ENCODE data around the gene OR5H15.
"Not testable (repeated sequence)": the region's sequence is repeated elsewhere in the genome, so short reads cannot be mapped to it uniquely, and the experiment has no call there.

Gene OR5H15

DNA sequence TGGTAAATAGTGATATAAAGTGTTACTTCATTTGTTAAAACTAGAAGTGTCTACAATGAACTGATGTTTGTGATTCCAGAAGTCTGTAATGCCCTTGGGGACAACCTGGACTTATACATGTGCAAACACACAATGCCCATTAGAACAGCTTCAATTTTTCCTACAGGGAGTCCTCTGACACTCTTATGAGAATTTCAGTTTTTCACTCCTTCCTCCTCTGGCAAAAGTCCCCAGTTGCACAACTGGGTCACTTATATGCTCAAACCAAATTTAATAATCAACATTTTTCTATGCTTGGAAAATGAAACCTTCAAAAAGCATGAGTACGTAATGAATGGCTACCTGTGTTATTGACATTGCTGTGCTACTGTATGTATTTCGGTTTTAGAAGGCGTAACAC lies at the start of gene OR5H15:
Gene OR5H15 (plus strand): TSS at position 301 of the 400 bp plus-strand sequence. CDS start 2,004 bp downstream, outside the sequence.
- H3K36me3 ChIP-seq (ENCODE audit: control insufficient read depth in 1 of 2, insufficient read depth in 2 of 2, low read length in 2 of 2): no peaks in the 10 kb centered on the region
- no peak within 1 kb of the TSS for H3K4me3 ChIP-seq (ENCODE audit: low read depth in 1 of 2, low read length in 2 of 2)
- no peaks in the 10 kb centered on the region for H3K9me3 ChIP-seq (ENCODE audit: control insufficient read depth in 1 of 2, low read length in 2 of 2)
- H3K27ac ChIP-seq (ENCODE audit: low read length): no peak within 1 kb of the TSS
- H3K4me1 ChIP-seq (ENCODE audit: control insufficient read depth in 1 of 2, insufficient read depth in 2 of 2, low read length in 2 of 2): no peaks in the 10 kb centered on the region
- no peaks in the 10 kb centered on the region for H3K27me3 ChIP-seq (ENCODE audit: low read depth, low read length)

DNA sequence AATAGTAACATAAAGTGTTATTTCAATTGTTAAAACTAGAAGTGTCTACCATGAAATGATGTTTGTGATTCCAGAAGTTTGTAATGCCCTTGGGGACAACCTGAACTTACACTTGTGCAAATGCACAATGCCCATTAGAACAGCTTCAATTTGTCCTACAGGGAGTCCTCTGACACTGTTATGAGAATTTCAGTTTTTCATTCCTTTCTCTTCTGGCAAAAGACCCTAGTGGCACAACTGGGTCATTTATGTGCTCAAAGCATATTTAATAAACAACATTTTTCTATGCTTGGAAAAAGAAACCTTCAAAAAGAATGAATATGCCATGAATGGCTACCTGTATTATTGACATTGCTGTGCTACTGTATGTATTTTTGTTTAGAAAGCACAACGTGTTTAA lies 36.1 kb upstream of the OR5H15 start, which contains the start of gene OR5H1:
Gene OR5H1 (plus strand): TSS at position 301 of the 400 bp plus-strand sequence. CDS start 1,977 bp downstream, outside the sequence.
- no peak within 1 kb of the TSS for H3K4me3 ChIP-seq (ENCODE audit: low read depth in 1 of 2, low read length in 2 of 2)
- no peaks in the 10 kb centered on the region for H3K36me3 ChIP-seq (ENCODE audit: control insufficient read depth in 1 of 2, insufficient read depth in 2 of 2, low read length in 2 of 2)
- H3K4me1 ChIP-seq (ENCODE audit: control insufficient read depth in 1 of 2, insufficient read depth in 2 of 2, low read length in 2 of 2): no peaks in the 10 kb centered on the region
- no peak within 1 kb of the TSS for H3K27ac ChIP-seq (ENCODE audit: low read length)
- no peaks in the 10 kb centered on the region for H3K9me3 ChIP-seq (ENCODE audit: control insufficient read depth in 1 of 2, low read length in 2 of 2)
- H3K27me3 ChIP-seq (ENCODE audit: low read depth, low read length): no peaks in the 10 kb centered on the region

DNA sequence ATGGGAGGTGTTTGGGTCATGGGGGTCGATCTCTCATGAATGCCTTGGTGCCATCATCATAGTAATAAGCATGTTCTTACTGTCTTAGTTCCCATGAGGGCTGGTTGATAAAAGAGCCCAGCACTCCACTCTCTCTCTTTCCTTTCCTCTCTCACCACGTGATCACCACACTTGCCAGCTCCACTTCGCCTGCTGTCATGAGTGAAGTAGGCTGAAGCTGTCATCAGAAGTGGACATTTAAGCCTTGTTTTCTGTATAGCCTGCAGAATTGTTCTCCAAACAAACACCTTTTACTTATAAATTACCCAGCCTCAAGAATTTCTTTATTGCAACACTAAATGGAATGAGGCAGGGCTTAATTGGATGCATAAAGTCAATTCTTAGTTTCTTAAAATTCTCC lies 29.9 kb upstream of the OR5H15 start:
- Histone ChIP-seq H3K4me1 (ENCODE audit: control insufficient read depth in 1 of 2, insufficient read depth in 2 of 2, low read length in 2 of 2) (no peaks in the 10 kb centered on the region), H3K9me3 (ENCODE audit: control insufficient read depth in 1 of 2, low read length in 2 of 2) (no peaks in the 10 kb centered on the region), H3K27me3 (ENCODE audit: low read depth, low read length) (no peaks in the 10 kb centered on the region), H3K36me3 (ENCODE audit: control insufficient read depth in 1 of 2, insufficient read depth in 2 of 2, low read length in 2 of 2) (no peaks in the 10 kb centered on the region), H3K27ac (ENCODE audit: low read length) (no peak overlapping the region), H3K4me3 (ENCODE audit: low read depth in 1 of 2, low read length in 2 of 2) (no peak overlapping the region)

DNA sequence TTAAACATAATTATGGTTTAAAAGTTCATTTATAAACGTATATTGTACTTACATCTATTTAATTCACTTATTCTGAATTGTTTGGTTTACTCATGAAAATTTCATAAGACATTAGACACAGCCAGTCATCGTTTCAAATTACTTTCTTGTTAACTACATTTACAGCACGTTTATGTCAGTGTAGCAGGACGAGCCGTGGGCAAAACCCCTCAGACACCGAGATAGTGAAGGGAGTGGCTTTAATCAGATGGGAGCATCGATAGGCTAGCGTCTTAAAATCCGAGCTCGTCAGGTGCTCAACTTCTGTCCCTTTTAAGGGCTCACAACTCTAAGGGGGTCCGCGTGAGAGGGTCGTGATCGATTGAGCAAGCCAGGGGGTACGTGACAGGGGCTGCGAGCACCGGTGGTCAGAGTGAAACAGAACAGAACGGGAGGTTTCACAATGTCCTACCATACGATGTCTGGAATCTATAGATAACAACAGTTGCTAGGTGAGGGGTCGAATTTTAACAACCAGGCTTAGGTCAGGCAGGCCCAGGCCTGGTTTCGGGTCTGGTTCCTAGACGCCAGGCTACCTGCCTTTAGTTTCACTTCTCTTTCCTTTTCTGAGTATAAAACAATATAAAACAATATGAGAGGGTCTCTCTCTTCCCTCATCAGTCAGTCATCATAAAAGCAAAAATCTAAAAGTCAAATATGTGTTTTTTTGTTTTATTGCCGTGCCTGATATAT lies 28.5 kb upstream of the OR5H15 start:
- not testable (repeated sequence) for H3K27ac ChIP-seq (ENCODE audit: low read length); H3K4me1 ChIP-seq (ENCODE audit: control insufficient read depth in 1 of 2, insufficient read depth in 2 of 2, low read length in 2 of 2); H3K9me3 ChIP-seq (ENCODE audit: control insufficient read depth in 1 of 2, low read length in 2 of 2); H3K36me3 ChIP-seq (ENCODE audit: control insufficient read depth in 1 of 2, insufficient read depth in 2 of 2, low read length in 2 of 2); H3K4me3 ChIP-seq (ENCODE audit: low read depth in 1 of 2, low read length in 2 of 2); H3K27me3 ChIP-seq (ENCODE audit: low read depth, low read length)

DNA sequence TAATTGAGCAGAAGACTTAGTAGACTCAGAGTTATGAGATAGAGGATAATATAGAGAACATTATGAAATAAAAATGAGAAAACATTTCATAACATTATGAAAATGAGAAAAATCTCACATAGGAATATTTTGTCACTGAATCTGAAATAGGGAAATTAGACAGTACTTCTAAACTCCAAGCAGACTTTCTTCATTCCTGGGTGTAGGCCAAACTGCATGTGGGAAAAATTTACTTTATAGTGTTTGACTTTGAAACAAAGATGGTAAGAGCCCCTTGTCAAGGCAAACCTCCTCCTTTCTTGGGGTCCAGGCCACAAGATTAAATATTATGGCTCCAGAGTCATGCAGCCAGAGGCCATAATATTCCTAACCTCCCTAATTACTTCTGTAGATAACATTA lies 26.0 kb upstream of the OR5H15 start:
- no peaks in the 10 kb centered on the region for H3K27me3 ChIP-seq (ENCODE audit: low read depth, low read length)
- H3K27ac ChIP-seq (ENCODE audit: low read length): no peak overlapping the region
- H3K36me3 ChIP-seq (ENCODE audit: control insufficient read depth in 1 of 2, insufficient read depth in 2 of 2, low read length in 2 of 2): no peaks in the 10 kb centered on the region
- H3K9me3 ChIP-seq (ENCODE audit: control insufficient read depth in 1 of 2, low read length in 2 of 2): no peaks in the 10 kb centered on the region
- no peak overlapping the region for H3K4me3 ChIP-seq (ENCODE audit: low read depth in 1 of 2, low read length in 2 of 2)
- no peaks in the 10 kb centered on the region for H3K4me1 ChIP-seq (ENCODE audit: control insufficient read depth in 1 of 2, insufficient read depth in 2 of 2, low read length in 2 of 2)

DNA sequence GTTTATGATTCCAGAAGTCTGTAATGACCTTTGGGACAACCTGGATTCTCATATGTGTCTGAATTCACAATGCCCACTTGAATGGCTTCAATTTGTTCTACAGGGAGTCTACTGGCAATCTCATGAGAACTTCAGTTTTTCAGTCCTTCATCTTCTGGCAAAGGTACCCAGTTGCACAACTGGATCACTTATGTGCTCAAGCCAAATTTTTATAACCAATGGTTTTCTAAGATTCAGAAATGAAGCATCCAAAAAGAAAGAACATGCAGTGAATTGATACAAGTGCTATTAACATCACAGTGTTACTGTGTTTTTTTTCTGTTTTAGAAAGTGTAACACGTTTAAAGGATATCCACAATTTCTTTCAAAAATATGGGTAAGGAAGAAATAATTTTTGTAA lies 19.3 kb upstream of the OR5H15 start, which contains the start of gene OR5H14:
Gene OR5H14 (plus strand): TSS at position 301 of the 400 bp plus-strand sequence. CDS start 1,907 bp downstream, outside the sequence.
- H3K9me3 ChIP-seq (ENCODE audit: control insufficient read depth in 1 of 2, low read length in 2 of 2): peaks cover 0 to 3% of the 10 kb centered on the region in 2 donors
- no peak within 1 kb of the TSS for H3K4me3 ChIP-seq (ENCODE audit: low read depth in 1 of 2, low read length in 2 of 2)
- no peaks in the 10 kb centered on the region for H3K36me3 ChIP-seq (ENCODE audit: control insufficient read depth in 1 of 2, insufficient read depth in 2 of 2, low read length in 2 of 2)
- no peaks in the 10 kb centered on the region for H3K4me1 ChIP-seq (ENCODE audit: control insufficient read depth in 1 of 2, insufficient read depth in 2 of 2, low read length in 2 of 2)
- no peaks in the 10 kb centered on the region for H3K27me3 ChIP-seq (ENCODE audit: low read depth, low read length)
- no peak within 1 kb of the TSS for H3K27ac ChIP-seq (ENCODE audit: low read length)

DNA sequence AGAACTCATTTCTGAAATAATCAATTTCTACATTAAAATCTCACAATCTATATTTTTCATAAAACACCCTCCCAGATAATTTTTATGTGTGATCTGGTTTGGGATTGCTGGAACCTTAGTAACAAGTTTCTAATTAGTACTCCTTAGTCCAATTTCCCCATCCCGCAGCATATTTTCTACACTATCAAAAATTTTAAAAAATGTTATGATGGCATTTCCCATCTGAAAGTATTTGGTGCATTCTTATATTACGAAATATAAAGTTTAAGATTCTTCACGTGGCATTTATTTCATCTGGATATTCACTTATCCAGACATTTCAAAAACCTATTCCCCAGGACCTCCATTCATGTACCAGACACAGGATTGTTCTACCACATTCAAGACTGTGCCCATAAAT lies 17.7 kb upstream of the OR5H15 start:
- Histone ChIP-seq H3K27ac (ENCODE audit: low read length) (no peak overlapping the region), H3K4me1 (ENCODE audit: control insufficient read depth in 1 of 2, insufficient read depth in 2 of 2, low read length in 2 of 2) (no peaks in the 10 kb centered on the region), H3K4me3 (ENCODE audit: low read depth in 1 of 2, low read length in 2 of 2) (no peak overlapping the region), H3K27me3 (ENCODE audit: low read depth, low read length) (no peaks in the 10 kb centered on the region), H3K9me3 (ENCODE audit: control insufficient read depth in 1 of 2, low read length in 2 of 2) (peaks cover 0 to 6% of the 10 kb centered on the region in 2 donors), H3K36me3 (ENCODE audit: control insufficient read depth in 1 of 2, insufficient read depth in 2 of 2, low read length in 2 of 2) (no peaks in the 10 kb centered on the region)

DNA sequence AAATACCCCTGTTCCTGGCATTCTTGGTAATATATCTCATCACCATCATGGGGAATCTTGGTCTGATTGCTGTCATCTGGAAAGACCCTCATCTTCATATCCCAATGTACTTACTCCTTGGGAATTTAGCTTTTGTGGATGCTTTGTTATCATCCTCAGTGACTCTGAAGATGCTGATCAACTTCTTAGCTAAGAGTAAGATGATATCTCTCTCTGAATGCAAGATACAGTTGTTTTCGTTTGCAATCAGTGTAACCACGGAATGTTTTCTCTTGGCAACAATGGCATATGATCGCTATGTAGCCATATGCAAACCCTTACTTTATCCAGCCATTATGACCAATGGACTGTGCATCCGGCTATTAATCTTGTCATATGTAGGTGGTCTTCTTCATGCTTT lies 17.0 kb upstream of the OR5H15 start:
- not testable (repeated sequence) for H3K27ac ChIP-seq (ENCODE audit: low read length)

DNA sequence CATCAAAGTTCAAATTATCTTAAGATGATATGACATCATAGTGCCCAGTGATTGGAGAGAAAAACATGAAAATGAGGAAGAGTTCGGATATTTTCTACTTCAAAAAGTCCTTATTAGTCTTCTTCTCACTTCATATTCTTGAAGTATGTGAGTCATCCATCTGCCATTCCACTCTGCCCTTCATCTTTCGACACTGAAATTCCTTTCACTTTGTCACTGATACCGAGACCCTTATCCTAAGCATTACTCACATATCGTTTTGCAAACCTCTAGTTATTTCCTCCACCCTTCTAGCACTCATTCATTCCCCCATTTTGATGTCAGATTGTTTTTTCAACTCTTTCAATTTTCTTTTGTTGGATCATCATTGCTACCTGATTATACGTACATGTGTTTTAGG lies 15.3 kb upstream of the OR5H15 start:
- Histone ChIP-seq H3K4me3 (ENCODE audit: low read depth in 1 of 2, low read length in 2 of 2) (no peak overlapping the region), H3K36me3 (ENCODE audit: control insufficient read depth in 1 of 2, insufficient read depth in 2 of 2, low read length in 2 of 2) (no peaks in the 10 kb centered on the region), H3K27ac (ENCODE audit: low read length) (no peak overlapping the region), H3K27me3 (ENCODE audit: low read depth, low read length) (no peaks in the 10 kb centered on the region), H3K4me1 (ENCODE audit: control insufficient read depth in 1 of 2, insufficient read depth in 2 of 2, low read length in 2 of 2) (no peaks in the 10 kb centered on the region), H3K9me3 (ENCODE audit: control insufficient read depth in 1 of 2, low read length in 2 of 2) (peaks cover 0 to 6% of the 10 kb centered on the region in 2 donors)

More for the DNA sequence above, 17.0 kb upstream of the OR5H15 start:
- not testable (repeated sequence) for H3K9me3 ChIP-seq (ENCODE audit: control insufficient read depth in 1 of 2, low read length in 2 of 2); H3K4me3 ChIP-seq (ENCODE audit: low read depth in 1 of 2, low read length in 2 of 2); H3K27me3 ChIP-seq (ENCODE audit: low read depth, low read length); H3K4me1 ChIP-seq (ENCODE audit: control insufficient read depth in 1 of 2, insufficient read depth in 2 of 2, low read length in 2 of 2); H3K36me3 ChIP-seq (ENCODE audit: control insufficient read depth in 1 of 2, insufficient read depth in 2 of 2, low read length in 2 of 2)

DNA sequence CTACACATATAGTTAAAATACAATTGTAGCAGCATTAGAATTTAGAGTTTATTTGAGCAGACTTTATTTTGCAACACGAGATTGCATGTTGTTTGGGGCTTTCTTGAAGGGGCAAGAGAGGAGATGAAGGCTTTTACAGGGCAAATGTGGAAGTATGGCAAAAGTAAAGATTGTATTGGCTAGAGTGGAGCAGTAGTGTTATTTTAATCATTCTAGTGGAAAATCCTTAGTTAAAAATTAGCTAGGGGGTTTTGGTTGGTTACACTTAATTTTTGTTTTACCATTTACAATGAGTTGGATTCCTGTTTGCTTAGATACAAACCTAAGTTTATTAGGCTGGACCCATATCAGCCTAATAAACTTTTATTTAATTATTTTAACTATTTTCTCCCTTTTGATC lies 4.6 kb downstream of the OR5H15 start:
- Histone ChIP-seq H3K4me3 (ENCODE audit: low read depth in 1 of 2, low read length in 2 of 2) (no peak overlapping the region), H3K36me3 (ENCODE audit: control insufficient read depth in 1 of 2, insufficient read depth in 2 of 2, low read length in 2 of 2) (no peaks in the 10 kb centered on the region), H3K4me1 (ENCODE audit: control insufficient read depth in 1 of 2, insufficient read depth in 2 of 2, low read length in 2 of 2) (no peaks in the 10 kb centered on the region), H3K27me3 (ENCODE audit: low read depth, low read length) (no peaks in the 10 kb centered on the region), H3K9me3 (ENCODE audit: control insufficient read depth in 1 of 2, low read length in 2 of 2) (no peaks in the 10 kb centered on the region), H3K27ac (ENCODE audit: low read length) (no peak overlapping the region)

DNA sequence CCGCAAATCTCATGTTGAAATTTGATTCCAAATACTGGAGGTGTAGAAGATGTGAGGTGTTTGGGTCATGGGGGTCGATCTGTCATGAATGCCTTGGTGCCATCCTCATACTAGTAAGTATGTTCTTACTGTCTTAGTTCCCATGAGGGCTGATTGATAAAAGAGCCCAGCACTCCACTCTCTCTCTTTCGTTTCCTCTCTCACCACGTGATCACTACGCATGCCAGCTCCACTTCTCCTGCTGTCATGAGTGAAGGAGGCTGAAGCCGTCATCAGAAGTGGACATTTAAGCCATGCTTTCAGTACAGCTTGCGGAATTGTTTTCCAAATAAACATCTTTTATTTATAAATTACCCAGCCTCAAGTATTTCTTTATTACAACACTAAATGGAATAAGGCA lies 6.1 kb downstream of the OR5H15 start:
- H3K27ac ChIP-seq (ENCODE audit: low read length): no peak overlapping the region
- H3K27me3 ChIP-seq (ENCODE audit: low read depth, low read length): no peaks in the 10 kb centered on the region
- H3K4me3 ChIP-seq (ENCODE audit: low read depth in 1 of 2, low read length in 2 of 2): no peak overlapping the region
- H3K36me3 ChIP-seq (ENCODE audit: control insufficient read depth in 1 of 2, insufficient read depth in 2 of 2, low read length in 2 of 2): no peaks in the 10 kb centered on the region
- no peaks in the 10 kb centered on the region for H3K4me1 ChIP-seq (ENCODE audit: control insufficient read depth in 1 of 2, insufficient read depth in 2 of 2, low read length in 2 of 2)
- no peaks in the 10 kb centered on the region for H3K9me3 ChIP-seq (ENCODE audit: control insufficient read depth in 1 of 2, low read length in 2 of 2)
